Articular chondrocyte of knee joint (primary cell): Measurements from ENCODE around the gene SYCN. TPM values are rescaled to one million over a fixed set of nuclear protein-coding genes. Genes with fewer than 3 reads are reported as not detected.

Experiments
- total RNA-seq: library from RNA; depleted of rRNA; stranded (reverse); fragments of >200 nt; gene quantifications from 2 replicates; pipeline ENCODE4 v1.2.3, GENCODE V29; 2012

The SYCN gene
- total RNA-seq: not detected in 2 replicates

GRCh38 chr19:39203372-39204341 lies at the start of gene SYCN:
Gene SYCN (minus strand): TSS chr19:39204263. CDS start chr19:39204254, 9 bp downstream.

GRCh38 chr19:39248806-39249205 lies 44.7 kb upstream of the SYCN start, which contains the start of gene IFNL4:
Gene IFNL4 (minus strand): TSS chr19:39248856.

GRCh38 chr19:39244410-39245100 lies 40.5 kb upstream of the SYCN start, which contains the start of gene IFNL3:
Gene IFNL3 (minus strand): TSS chr19:39245006. CDS start chr19:39244967, 39 bp downstream.

GRCh38 chr19:39196860-39197562 lies 7.1 kb downstream of the SYCN start, which contains the start of gene NCCRP1:
Gene NCCRP1 (plus strand): TSS chr19:39196964. CDS start chr19:39196983, 19 bp downstream.

Other genes with a start within 250 kb of the SYCN start
- 28.4 and 30.3 TPM in 2 replicates for gene FBXO17, start 228.5 kb downstream of the SYCN start, total RNA-seq
- 1.8 and 6.7 TPM in 2 replicates for gene FBXO27, start 171.7 kb downstream of the SYCN start, total RNA-seq
- not detected in 2 replicates for gene ACP7, start 119.9 kb downstream of the SYCN start, total RNA-seq
- gene PAK4, start 78.5 kb downstream of the SYCN start, total RNA-seq: 8.2 and 11.0 TPM in 2 replicates
- gene NCCRP1, start 7.3 kb downstream of the SYCN start, total RNA-seq: 0.13 TPM in 1 of 2 replicates, not detected in the other
- gene IFNL3, start 40.7 kb upstream of the SYCN start, total RNA-seq: not detected in 2 replicates
- gene IFNL4, start 44.6 kb upstream of the SYCN start, total RNA-seq: not detected in 2 replicates
- gene IFNL2, start 64.1 kb upstream of the SYCN start, total RNA-seq: not detected in 2 replicates
- gene IFNL1, start 92.1 kb upstream of the SYCN start, total RNA-seq: not detected in 2 replicates
- gene LRFN1, start 116.6 kb upstream of the SYCN start, total RNA-seq: 0.11 and 0.13 TPM in 2 replicates
- gene GMFG, start 131.8 kb upstream of the SYCN start, total RNA-seq: not detected in 2 replicates
- 47.0 and 52.7 TPM in 2 replicates for gene SAMD4B, start 138.2 kb upstream of the SYCN start, total RNA-seq
- gene PAF1, start 186.8 kb upstream of the SYCN start, total RNA-seq: 30.4 and 38.5 TPM in 2 replicates
- 25.6 and 28.4 TPM in 2 replicates for gene MED29, start 187.1 kb upstream of the SYCN start, total RNA-seq
- gene ZFP36, start 202.6 kb upstream of the SYCN start, total RNA-seq: 14.2 and 24.2 TPM in 2 replicates
- gene PLEKHG2, start 208.4 kb upstream of the SYCN start, total RNA-seq: 8.8 and 11.6 TPM in 2 replicates
- gene RPS16, start 231.7 kb upstream of the SYCN start, total RNA-seq: 92.2 and 134 TPM in 2 replicates
- gene SUPT5H, start 241.3 kb upstream of the SYCN start, total RNA-seq: 74.3 and 98.4 TPM in 2 replicates